NCI-H82 treated with DMSO at 0.1 percent for 48 hours (cell line): Measurements from ENCODE around the gene PDK2.

Source experiments
- DNase-seq: peaks from one replicate; lab custom pipeline; 2025; ENCODE audit not compliant: unreplicated experiment; lab: John Stamatoyannopoulos, UW

Gene PDK2

GRCh38 chr17:50114849-50115357 is 19.8 kb downstream of the PDK2 start:
- peak; percentile 68 for DNase-seq

- no peak for DNase-seq
Observed at GRCh38 chr17:50115756-50116155, 20.6 kb downstream of the PDK2 start.

- DNase-seq: no peak
Observed at GRCh38 chr17:50117202-50118051, 22.3 kb downstream of the PDK2 start.

- DNase-seq: no peak
Observed at GRCh38 chr17:50118076-50118827, 23.1 kb downstream of the PDK2 start.

- DNase-seq: no peak
Observed at GRCh38 chr17:50118828-50119218, 23.7 kb downstream of the PDK2 start.

GRCh38 chr17:50120475-50121253 is 25.5 kb downstream of the PDK2 start:
- DNase-seq: no peak

- DNase-seq: no peak
Observed at GRCh38 chr17:50122945-50123344, 27.8 kb downstream of the PDK2 start.

- DNase-seq: no peak
Observed at GRCh38 chr17:50123649-50124349, 28.6 kb downstream of the PDK2 start.

- no peak for DNase-seq
Observed at GRCh38 chr17:50125420-50125997, 30.4 kb downstream of the PDK2 start.

- DNase-seq: no peak
Observed at GRCh38 chr17:50127697-50128361, 32.7 kb downstream of the PDK2 start.

- DNase-seq: peak; percentile 35
Observed at GRCh38 chr17:50128441-50129352, 33.5 kb downstream of the PDK2 start.

GRCh38 chr17:50129353-50129727 is 34.2 kb downstream of the PDK2 start:
- no peak for DNase-seq

- DNase-seq: no peak
Observed at GRCh38 chr17:50129728-50130558, 34.8 kb downstream of the PDK2 start, which contains the start of gene SAMD14. TSS of gene SAMD14 (minus strand) at chr17:50130160. CDS start at chr17:50124959, 5,201 bp downstream.

- DNase-seq: no peak
Observed at GRCh38 chr17:50130559-50131305, 35.6 kb downstream of the PDK2 start.

- no peak for DNase-seq
Observed at GRCh38 chr17:50132104-50132794, 37.1 kb downstream of the PDK2 start.

GRCh38 chr17:50133028-50133768 is 38.0 kb downstream of the PDK2 start:
- DNase-seq: no peak
